NCI-H2227 (cell line): ENCODE data around the gene SNAP47.

Source experiments
- DNase-seq: peaks from one replicate; lab custom pipeline; 2025; ENCODE audit not compliant: unreplicated experiment; lab: John Stamatoyannopoulos, UW

The SNAP47 gene

DNA sequence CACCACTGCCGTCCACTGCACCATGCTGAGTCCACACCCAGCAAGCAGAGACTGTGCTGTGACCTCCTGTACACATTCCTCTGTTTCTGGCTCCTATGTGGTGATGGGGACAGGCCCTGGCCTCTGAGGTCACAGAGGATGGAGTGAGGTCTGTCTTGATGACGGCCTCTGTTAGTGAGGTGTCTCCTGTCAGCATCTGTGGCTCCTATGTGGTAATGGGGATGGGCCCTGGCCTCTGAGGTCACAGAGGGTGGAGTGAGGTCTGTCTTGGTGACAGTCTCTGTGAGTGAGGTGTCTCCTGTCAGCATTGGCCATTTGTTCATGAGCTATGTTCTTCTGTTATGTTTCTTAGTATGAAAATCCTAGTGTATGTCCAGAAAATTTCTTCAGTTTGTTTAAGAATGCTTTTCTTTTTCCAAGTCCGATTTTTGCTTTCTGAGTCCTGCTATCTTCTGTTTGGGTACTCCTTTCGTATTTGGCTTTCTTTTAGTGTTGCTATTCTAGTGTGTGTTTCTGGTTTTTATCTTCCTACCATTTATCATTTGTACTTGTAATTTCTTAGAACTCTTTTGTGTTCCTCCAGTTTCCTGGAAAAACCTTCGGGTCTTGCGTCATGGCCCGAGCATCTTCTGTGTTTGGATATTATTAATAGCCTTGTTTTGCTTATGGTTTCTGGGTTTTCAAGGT is 13.4 kb downstream of the SNAP47 start:
- no peak for DNase-seq

DNA sequence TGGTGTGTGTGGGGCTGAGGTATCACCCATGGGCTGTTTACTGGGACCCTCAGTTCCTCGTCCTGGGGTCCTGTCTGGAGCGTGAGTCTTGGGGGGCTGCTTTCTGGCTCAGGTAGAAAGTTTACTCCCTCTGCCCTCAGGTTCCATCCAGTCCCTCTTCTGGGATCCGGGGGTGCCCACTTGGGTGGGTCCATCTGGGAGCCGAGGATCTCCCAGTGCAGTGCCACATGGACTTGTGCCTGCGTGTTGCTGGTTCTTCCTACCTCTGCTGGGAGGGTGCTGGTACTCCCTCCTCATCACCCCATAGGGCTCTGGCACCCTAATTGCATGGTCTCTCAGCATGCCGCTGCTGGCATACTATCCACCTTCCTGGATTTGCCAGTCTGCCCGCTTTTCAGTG is 14.0 kb downstream of the SNAP47 start:
- DNase-seq, result no peak

DNA sequence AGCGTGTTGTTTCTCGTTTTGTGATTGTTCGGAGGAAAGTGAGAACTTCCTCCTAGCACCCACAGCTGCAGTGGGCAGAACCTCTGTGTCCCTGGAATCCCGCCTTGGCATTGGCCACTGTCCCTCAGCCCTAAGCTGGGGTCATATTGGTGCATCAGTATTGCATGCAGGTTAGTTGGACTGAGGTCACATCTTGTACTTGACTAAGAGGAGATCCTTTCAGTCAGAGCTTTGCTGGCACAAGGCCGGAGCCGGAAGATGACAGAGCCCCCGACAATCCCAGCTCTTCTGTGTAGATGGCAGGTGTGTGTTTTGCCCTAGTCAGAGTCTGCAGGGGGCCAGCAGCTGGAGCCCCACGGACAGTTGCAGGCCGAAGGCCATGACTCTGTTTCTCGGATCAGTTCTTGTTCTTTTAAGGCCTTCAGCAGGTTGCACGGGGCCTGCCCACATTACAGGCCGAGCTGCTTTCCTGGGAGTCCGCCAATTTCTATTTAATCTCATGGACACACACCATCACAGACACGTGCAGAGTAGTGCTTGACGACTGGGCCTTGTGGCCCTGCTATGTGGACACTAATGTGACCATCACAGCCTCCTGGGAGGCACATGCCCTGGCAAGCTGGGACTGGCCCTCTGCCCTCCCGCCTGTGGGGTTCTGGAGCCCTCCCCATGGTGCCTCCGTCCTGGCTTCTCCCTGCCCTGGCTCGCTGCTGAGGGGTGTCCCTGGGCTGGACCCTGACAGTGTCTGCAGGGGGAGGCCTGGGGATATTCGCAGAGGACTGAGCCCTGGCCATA is 14.9 kb downstream of the SNAP47 start:
- no peak for DNase-seq

DNA sequence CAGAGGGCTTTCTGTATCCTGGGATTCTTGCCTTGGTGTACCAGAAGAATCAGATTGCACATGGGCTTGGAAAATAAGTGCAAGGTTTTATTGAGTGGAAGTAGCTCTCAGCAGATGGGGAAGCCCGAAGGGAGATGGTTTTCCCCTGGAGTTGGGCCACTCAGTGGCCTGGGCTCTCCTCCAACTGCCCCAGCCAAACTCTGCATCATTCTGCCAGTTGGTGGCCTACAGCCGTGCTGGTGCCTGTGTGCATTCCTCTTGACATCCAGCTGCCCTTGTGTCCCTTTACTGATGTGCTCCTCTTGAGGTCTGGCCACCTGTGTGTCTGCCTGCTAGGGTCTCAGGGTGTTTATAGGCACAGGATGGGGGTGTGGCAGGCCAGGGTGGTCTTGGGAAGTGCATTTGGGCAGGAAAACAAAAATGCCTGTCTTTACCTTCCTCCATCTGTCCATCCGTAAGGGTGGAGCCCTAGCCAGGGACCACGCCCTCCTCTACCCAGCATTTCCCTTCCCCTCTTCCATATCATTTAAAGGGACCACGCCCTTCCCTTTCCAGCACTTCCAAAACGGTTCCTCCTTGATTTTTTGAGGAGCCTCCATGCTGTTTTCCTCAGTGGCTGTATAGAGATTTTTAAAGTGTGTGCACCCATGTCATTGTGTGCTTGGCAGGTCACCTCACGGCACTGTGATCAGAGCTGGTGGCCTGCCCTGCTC is 18.9 kb downstream of the SNAP47 start:
- no peak for DNase-seq

DNA sequence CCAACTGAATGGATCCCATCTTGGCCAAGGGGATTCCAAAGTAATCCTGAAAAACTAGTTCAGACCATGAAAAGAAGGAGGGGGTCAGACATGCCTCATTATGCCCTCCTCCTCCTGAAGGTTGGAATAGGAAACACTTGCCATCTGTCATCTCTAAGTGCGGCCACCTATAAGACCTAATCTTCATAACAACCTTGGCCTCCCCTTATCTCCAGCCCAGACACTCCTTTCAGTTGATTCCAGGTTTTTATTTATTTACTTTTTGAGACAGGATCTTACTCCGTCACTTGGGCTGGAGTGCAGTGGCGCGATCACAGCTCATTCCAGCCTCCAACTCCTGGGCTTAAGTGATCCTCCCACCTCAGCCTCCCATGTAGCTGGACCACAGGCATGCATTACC is 19.7 kb downstream of the SNAP47 start:
- no peak for DNase-seq

DNA sequence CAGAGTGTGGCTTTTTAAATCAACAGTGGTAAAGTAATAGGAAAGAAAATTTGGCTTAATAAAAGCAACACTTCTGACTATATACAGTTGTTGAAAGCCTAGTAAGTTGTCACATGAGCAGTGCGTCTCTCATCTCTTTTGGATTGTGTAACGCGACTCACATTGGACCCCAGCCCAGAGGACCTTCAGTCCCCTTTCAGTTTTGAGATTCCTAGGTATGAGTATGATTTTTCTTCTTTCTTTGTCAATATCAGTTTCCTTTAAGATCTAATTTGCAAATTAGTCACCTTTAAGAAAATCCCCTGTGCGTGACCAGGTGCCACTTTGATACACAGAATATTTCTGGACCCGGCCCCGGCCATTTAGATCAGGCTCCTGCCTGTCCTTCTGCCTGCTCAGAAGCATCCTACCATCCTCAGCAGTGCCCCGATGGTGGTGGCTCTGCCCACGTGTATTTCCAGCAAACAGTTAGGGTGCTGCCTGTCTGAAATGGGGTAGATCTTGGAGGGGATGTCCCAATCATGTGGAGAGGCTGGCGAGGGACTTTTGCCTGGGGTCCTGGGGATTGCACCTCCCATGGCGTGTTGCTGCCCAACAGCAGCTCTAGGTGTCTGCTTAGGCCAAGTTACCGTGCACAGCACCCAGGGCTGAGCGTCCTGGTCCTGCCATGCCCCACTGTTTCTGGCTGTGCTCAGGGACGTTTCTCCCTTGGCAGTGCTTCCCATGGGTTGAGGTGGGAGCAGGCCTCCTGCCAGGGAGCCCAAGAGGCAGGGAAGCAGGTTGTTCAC is 21.1 kb downstream of the SNAP47 start:
- no peak for DNase-seq

DNA sequence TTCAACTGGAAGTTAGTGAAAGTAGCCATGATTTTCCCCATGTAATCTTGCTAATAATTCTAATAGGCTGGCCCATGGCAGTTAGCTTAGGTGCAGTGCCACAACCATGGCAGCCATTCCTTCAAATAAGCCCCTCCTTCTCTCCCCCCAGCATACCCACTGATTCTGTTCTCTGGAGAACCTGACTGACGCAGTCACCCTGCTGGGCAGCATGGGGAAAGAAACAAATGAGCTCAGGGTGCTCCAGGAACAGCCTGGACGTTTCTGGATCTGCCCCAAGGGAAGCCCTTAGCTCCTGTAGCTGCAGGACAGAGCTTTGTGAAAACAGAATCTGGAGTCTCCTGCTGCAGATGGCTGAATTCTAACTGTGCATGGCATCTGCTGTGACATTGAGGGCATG is 22.5 kb downstream of the SNAP47 start:
- no peak for DNase-seq

DNA sequence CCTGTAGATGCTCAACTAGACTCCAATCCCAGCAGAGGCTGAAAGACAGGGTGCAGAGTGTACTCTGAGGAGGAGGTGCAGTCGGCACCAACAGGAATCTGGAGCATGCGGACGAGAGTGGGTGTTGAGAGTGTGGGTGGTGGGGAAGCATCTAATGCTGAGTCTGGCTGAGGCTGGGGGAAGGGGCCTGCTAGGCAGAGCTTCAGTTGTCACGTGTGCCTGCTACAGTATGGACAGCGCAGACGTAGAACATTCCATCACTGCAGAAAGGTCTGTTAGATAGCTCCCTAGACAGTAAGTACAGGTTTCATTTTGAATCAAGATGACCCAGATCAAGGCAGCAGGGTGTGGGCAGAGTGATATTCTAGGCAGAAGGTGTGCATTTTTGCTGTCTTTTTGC is 23.1 kb downstream of the SNAP47 start:
- DNase-seq, result no peak

DNA sequence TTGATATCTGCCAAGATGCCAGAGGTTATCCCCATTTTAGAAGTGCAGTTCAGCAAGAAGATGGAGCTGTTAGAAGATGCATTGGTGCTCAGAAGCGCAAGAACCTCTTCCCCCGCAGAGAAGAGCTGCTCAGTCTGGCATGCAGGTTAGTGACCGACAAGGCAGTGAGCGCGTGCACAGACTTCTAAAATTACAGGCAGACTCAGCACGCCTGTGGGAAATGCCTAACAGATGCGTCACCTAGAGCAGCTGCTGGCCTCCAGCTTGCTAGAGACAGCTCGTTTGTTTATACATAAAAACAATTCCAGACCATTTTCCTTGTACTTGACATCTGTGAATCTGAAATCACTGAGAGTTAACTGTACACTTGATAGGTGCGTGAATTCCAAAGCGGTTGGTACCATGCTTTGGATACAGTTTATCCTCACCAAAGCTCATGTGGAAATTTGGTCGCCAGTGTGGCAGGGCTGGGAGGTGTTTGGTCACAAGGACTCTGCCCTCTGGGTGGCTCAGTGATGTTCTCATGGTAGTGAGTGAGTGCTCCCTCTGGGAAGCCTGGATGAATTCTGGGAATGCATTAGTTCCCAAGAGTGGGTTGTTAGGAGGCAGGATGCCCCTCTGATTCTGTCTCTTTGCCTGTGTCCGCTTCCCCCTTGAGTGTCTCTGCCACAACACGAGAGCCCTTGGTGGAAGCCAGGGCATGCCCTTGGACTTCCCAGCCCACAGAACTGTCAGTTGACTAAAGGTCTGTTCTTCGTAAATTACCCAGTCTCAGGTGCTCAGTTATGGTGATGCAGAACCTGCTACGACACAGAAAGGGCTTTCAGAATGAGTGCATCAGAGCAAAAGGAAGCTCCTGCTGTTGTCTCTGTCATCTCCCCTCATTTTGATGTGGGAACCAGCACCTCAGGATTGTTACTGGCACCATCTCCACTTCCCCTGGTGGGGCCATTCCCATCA is 24.4 kb downstream of the SNAP47 start:
- DNase-seq, result no peak

DNA sequence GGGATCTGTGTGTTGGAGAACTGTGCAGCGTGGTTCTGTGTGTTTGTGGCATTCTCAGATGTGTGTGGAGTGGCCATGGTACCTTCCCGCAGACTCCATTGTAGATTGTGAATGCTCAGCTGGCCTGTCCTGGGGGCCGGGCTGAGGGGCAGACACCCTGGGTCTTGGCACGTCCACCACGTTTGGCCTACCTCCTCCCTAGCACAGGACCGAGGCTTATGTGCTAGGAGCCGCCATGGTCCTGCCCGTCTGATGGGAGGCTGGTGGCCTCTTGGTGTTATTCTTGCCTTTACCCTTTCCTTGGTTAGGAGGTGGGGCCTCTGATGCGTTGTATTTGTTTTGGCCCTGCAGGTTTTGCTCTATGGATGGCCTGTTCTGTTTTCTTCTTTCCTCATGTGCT is 25.1 kb downstream of the SNAP47 start:
- no peak for DNase-seq

DNA sequence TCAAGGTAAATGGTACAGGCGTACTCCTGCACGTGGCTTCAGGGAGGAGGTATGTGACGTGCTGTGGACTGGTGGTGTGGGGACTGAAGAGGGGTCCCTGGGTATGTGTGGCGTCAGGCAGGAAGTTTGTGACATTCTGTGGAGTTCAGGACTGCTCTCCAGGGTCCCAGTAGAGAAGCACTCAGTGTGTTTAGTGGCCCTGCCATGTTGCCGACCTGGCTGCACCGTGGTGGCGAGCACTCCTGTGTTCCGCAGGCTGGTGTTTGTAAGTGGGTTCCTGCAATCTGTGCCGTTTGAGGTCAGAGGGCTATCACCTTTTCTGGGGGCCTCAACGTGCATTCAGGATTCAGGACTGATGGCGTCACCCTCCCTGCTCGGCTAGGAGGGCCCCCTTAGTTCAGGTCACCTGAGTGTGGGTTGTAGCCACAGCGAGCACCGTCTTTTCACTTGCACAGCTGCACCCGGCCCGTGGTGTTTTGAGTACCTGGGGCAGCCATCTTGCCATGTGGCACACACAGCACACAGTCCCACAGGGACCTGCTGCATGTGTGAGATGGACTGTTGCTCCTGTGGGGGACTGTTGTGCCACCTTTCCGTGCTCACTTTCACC is 26.5 kb downstream of the SNAP47 start:
- no peak for DNase-seq

DNA sequence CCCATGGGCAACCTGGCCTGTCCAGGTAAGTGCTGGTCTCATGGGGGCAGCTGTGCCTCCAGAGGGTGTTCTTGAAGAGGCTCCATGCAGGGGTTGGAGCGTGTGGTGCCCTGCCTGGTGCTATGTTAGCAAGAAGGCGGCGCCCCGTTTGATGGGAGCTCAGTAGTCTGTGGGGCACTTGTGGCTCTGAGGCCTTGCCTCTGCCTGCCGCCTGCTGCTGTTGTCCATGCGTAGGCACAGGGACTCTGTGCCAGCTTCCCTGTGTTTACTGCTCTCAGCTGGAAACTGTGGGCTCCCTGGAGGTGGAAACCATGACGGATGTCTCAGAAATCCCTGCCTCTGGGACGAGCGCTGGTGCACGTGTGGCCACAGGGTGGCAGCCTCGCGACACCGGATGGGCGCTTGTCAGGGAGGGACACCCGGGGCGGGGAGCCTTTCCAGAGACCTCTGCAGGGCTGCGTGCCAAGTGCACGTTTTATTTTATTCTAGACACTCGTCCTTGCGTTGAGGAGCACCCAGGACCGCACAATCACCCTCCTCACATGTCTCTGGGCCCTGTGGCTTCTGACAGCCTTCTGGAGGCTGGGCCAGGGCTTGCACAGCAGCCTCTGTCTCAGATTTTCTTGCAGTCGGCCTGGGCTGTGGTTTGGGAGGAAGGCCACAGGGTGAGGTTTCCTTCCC is 27.1 kb downstream of the SNAP47 start:
- DNase-seq, result peak; percentile 84

DNA sequence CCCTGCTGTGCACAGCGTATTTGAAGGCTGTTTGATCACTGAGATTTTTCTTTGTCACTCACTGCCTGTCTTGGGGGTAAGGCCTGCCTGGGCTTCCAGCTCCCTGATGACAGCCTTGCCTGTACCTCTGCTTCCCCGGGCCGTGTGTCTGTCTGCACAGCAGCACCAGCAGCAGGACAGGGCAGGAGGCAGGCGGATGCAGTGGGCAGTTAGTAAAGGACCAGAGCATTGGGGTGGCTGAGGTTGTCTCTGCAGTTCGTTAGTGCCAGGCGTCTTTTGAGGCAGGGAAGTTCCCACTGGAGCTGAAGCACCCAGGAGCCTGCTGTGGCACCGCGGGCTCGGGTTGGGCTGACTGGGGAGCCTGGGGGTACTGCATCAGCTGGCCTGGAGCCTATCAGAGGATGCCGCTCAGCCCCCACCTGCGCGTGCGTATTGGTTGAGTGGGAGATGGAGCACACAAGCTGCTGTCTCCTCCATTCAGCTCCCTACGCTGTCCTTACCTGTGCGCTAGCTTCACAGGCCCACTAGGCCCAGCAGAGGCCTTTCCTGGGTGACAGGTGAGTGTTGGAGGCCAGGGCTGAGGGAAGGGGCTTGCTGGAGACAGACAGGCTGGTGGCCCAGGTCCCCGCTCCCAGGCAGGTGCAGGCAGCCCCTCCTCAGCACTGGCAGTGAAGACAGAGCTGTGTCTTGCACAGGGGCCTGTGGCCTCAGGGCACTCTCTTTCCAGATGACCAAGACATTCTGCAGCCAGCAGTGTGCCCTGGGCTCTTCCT is 28.2 kb downstream of the SNAP47 start:
- no peak for DNase-seq

DNA sequence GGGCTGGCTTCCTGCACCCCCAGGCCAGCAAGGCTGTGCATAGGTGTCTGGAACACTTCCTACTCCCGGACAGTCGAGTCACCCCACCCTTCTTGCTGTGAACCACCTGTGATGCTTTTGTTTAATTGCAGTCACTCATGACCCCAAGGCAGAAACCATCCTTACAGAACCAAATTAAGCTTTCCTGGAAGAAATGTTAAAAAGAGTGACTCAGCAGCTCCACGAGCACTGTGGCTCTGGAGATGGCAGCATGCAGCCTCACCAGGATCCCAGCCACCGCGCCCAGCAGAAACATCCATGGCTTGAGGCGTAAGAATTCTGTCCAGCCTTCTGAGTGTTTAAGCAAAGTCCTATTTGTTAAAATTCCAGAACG is 28.8 kb downstream of the SNAP47 start:
- no peak for DNase-seq

DNA sequence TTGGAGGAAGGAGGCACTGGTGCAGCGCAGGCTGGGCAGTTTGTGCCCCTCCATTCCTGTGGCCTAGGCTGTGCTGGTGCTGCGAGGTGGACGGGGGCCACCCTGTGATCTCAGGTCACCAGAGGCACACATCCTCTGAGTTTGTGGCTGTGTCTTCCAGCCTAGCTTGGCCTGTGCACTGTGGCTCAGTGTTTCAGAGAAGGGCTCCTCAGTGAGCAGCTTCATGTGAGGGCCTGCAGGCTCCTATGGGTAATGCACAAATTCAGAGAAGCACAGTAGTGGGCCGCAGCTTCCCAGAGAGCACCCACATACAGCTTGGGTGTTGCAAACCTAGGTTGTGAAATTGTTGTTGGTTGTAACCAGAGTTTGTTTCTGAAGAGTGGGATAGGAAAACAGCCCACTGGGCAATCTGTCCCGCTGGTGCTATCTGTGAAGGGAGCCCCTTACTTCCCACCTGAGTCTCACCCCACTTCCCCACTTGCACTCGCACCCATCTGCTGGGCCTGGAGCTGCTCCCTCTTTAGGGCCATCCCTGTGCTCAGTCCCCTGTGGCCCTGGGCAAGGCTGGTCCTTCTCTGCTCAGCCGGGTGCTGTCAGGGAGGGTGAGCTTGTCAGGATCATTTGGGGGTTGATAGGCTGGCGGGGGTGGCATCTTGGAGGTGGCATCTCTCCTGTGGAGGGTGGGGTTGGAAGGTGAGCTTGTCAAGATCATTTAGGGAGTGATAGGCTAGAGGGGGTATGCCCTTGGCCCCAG is 30.2 kb downstream of the SNAP47 start:
- no peak for DNase-seq

DNA sequence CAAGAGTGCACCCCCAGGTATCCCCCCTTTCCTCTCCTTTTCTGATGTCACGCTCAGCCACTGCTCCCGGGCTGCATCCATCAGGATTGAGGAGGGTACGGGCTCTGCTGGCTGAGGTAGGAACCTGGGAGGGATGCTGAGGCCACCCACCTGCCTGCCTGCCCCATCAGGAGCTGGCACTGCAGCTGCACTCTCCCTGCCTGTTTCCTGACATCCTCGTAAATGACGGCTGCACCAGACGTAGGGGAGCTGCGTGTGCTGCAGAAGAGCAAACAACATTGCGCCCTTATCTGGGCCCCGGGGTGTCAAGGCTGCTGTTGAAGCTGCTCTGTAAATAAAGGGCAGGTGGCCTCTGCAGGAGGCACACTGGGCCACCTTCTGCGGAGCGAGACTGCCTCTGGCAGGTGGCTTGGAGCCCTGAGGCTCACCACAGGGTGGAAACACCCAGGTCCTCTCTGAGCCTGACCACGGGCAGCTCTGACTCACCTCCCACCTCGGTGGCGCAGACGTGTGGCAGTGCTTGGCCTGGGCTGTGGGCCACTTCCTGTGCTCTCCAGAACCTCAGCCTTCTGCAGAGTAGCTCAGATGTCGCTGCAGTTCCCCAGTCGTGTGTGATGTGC is 30.9 kb downstream of the SNAP47 start:
- no peak for DNase-seq

DNA sequence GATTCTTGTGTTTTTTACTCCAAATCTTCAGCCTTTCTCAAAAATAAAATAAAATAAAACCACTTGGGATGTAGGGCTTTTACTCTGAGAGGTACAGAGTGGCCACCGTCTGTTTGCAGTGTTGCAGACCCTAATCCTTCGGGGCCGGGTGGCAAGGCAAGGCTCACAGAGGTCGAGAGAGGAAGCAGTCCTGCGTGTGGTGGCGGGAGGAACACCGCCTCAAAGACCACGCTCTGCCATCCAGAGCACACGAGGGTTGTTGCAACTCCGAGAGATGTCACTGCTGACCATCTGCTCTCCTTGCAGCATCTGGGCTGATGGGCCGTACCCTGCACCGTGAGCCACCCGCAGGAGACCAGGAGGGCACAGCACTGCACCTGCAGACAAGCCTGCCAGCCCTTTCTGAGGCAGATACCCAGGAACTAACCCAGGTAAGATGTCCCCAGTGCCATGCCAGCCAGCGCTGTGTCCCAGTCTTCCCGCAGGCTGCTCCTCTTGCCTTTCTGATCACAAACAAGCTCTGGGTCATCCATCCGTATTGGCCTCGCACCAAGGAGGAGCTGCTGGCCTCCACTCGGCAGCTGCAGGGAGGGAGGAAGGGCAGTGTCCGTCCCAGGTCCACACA is 31.5 kb downstream of the SNAP47 start:
- DNase-seq, result no peak
